Spleen (tissue), 11 donors: Measurements from ENCODE around the gene PAXX. TPM values are rescaled to one million over a fixed set of nuclear protein-coding genes. Genes with fewer than 3 reads are reported as not detected.

ENCODE experiments used
- DNase-seq: peaks from one replicate; pipeline ENCODE4 v3.0.0-alpha.2; 2020
- H3K27ac ChIP-seq, 8 donors: fragments of 200-600 bp; sonication (generic) in 7 of 8; 1 replicate in 4 of 8; 2 replicates in 4 of 8; pipeline versions ENCODE4 v1.5.0 to v1.8.0; 2016 to 2021; ENCODE audit warnings: inconsistent platforms in 4 of 8, mild to moderate bottlenecking in 4 of 8, moderate library complexity in 1 of 8
- H3K27me3 ChIP-seq, 7 donors: fragments of 200-600 bp; sonication (generic) in 6 of 7; replicated peaks in 1 of 7; 1 replicate in 4 of 7; 2 replicates in 3 of 7; pipeline versions ENCODE4 v1.5.0 to v1.8.0; 2016 to 2021; ENCODE audit warnings: inconsistent platforms in 3 of 7, mild to moderate bottlenecking in 1 of 7
- H3K36me3 ChIP-seq, 6 donors: fragments of 200-600 bp; sonication (generic) in 5 of 6; 1 replicate in 4 of 6; 2 replicates in 2 of 6; pipeline versions ENCODE4 v1.5.0 to v1.8.0; 2016 to 2021; ENCODE audit warnings: inconsistent platforms in 2 of 6
- H3K4me1 ChIP-seq, 6 donors: fragments of 200-600 bp; sonication (generic) in 5 of 6; 1 replicate in 3 of 6; 2 replicates in 3 of 6; pipeline versions ENCODE4 v1.5.0 to v1.8.0; 2016 to 2021; ENCODE audit warnings: inconsistent platforms in 3 of 6
- H3K4me3 ChIP-seq, 8 donors: fragments of 200-600 bp; sonication (generic) in 7 of 8; 1 replicate in 4 of 8; 2 replicates in 4 of 8; pipeline versions ENCODE4 v1.5.0 to v1.8.0; 2016 to 2021; ENCODE audit warnings: inconsistent platforms in 4 of 8, mild to moderate bottlenecking in 4 of 8, moderate library complexity in 2 of 8
- H3K9me3 ChIP-seq, 8 donors: fragments of 200-600 bp; sonication (generic) in 7 of 8; 1 replicate in 4 of 8; 2 replicates in 4 of 8; pipeline versions ENCODE4 v1.5.0 to v1.8.0; 2016 to 2021; ENCODE audit warnings: inconsistent platforms in 4 of 8
- CTCF ChIP-seq, 11 experiments: fragments of 200-600 bp in 7 of 11; fragments of 450-650 bp in 4 of 11; sonication (generic) in 4 of 11; IDR thresholded peaks in 8 of 11; conservative IDR thresholded peaks in 3 of 11; 1 replicate in 7 of 11; 2 replicates in 4 of 11; pipeline versions ENCODE4 v1.4.0 to v1.8.0; 2016 to 2021; ENCODE audit warnings: antibody characterized with exemption in 11 of 11, inconsistent platforms in 4 of 11, mild to moderate bottlenecking in 1 of 11
- POLR2A ChIP-seq, 3 donors: fragments of 450-650 bp; IDR thresholded peaks; one replicate each; pipeline ENCODE4 v1.5.1; 2017; ENCODE audit warnings: antibody characterized with exemption in 3 of 3, mild to moderate bottlenecking in 1 of 3
- POLR2AphosphoS5 ChIP-seq, 3 donors: sonication (generic); formaldehyde crosslinking; IDR thresholded peaks; one replicate each; pipeline ENCODE4 v1.5.1; 2017; ENCODE audit warnings: antibody characterized with exemption in 3 of 3
- WGBS, 5 donors: extraction: QIAGEN DNeasy Blood & Tissue Kit in 3 of 5; methylation state at CpG; one replicate each; pipeline versions ENCODE4 v1.1.5 to v1.1.7; 2013 to 2018; 5-methylcytosine and 5-hydroxymethylcytosine counted together
- intact Hi-C: fragments of 100-400 bp; cut with DNase I; formaldehyde crosslinking; loops from one replicate; pipeline ENCODE4 v1.15.0; 2023; ENCODE audit warnings: low total_unique reads
- polyA plus RNA-seq, 3 donors: library from polyadenylated mRNA; stranded (reverse); fragments of 200-250 nt; gene quantifications; one replicate each; pipeline ENCODE4 v1.2.1, GENCODE V29; 2013
- total RNA-seq, 7 donors: library from RNA; depleted of rRNA in 3 of 7; stranded (reverse); fragments of >200 nt in 3 of 7; fragmentation: NEBNext Ultra II Directional in 4 of 7; extraction: Animal tissue kit (Norgen Biotek cat#: 25700) in 4 of 7; gene quantifications; one replicate each; pipeline versions ENCODE4 v1.1.0 to v1.2.1, GENCODE V29; 2016 to 2021
- donor health status: healthy with polysubstance abuse.
- donor health status: DM: no; HTN: no; CAD: no; lungs with moderate emphysema.
- donor health status: DM: no; HTN: no; CAD: no.
- donor health status: Bipolar disorder and iron deficiency.
- donor health status: healthy.
- donor health status: DM: no; HTN: no; CAD: no.
- donor health status: DM: yes; HTN: yes; CAD: no.

PAXX gene
- total and polyA plus RNA-seq, 10 donors, result 51.3 to 264 (median 66.2) TPM

- peaks cover 0 to 42% (median 18%) of the 10 kb centered on the region in 6 donors for H3K36me3 ChIP-seq
- H3K27ac ChIP-seq, result peak overlapping the region in 6 of 8 donors; percentile 6 to 53 (median 35)
- 42 to 62% (median 52%) methylated on average over 19 to 24 of the region's 24 CpGs for WGBS, 5 donors
- DNase-seq, result no peak
- no peak overlapping the region for H3K4me3 ChIP-seq
- TF ChIP-seq POLR2A (IDR thresholded peaks at IDR 0.05) (no peak), POLR2AphosphoS5 (IDR thresholded peaks at IDR 0.05) (peak in 2 of 3 donors; percentile 12 to 54)
- intact Hi-C loops, result no loop called here
- H3K4me1 ChIP-seq, result peaks cover 0 to 32% (median 4%) of the 10 kb centered on the region in 6 donors
- H3K9me3 ChIP-seq, result no peaks in the 10 kb centered on the region
- H3K27me3 ChIP-seq, result no peaks in the 10 kb centered on the region
Measured at GRCh38 chr9:137006116-137007003, 14.1 kb downstream of the PAXX start.

DNA sequence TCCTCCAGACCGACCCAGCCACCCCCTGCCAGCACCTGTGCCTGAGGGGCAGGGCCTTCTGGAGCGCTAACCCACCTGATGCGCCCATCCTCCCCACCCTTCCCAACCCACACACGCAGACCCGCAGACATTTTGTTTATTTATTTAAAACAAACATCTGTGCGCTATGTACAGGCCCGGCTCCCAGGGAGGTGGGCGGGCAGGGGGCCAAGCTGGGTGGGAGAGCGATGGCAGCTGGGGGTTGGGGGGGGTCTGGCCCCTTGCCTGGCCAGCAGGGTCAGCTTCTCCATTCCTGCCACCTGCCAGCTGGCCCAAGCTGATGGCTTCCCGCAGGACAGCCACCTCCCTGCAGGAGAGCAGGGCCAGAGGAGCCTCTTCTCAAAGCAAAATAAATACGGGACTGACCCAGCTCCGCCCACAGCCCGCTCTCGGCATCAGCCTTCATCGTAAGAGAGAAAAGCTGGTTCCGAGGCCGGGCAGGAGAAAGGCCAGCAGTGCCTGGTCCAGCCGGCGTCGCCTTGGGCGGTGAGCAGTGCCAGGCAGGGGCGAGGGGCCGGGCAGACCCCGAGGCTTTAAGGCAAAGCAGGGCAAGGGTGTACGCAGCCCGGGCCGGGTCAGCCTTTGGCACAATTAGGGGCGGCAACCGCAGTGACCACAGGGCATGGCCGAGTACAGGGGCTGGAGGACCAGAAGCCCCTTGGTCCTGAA is 15.0 kb downstream of the PAXX start:
- 82 to 92% (median 86%) methylated on average over 23 to 30 of the region's 30 CpGs for WGBS, 5 donors
- DNase-seq, result no peak

GRCh38 chr9:137007816-137008270 is 15.6 kb downstream of the PAXX start:
- H3K9me3 ChIP-seq, result no peaks in the 10 kb centered on the region
- no peaks in the 10 kb centered on the region for H3K27me3 ChIP-seq
- DNase-seq, result no peak
- TF ChIP-seq CTCF (IDR thresholded peaks at IDR 0.05 in 8 of 11, conservative IDR thresholded peaks at IDR 0.05 in 3 of 11) (no peak), POLR2A (IDR thresholded peaks at IDR 0.05) (no peak), POLR2AphosphoS5 (IDR thresholded peaks at IDR 0.05) (no peak)
- H3K36me3 ChIP-seq, result peaks cover 0 to 57% (median 32%) of the 10 kb centered on the region in 6 donors
- intact Hi-C loops, result no loop called here
- no peak overlapping the region for H3K4me3 ChIP-seq
- WGBS, 5 donors, result 84 to 94% (median 87%) methylated on average over 2 to 13 of the region's 13 CpGs
- H3K27ac ChIP-seq, result no peak overlapping the region
- peaks cover 0 to 20% (median 4%) of the 10 kb centered on the region in 6 donors for H3K4me1 ChIP-seq

More for the DNA sequence above, 15.0 kb downstream of the PAXX start:
- no peak for TF ChIP-seq CTCF (IDR thresholded peaks at IDR 0.05 in 8 of 11, conservative IDR thresholded peaks at IDR 0.05 in 3 of 11)
- TF ChIP-seq POLR2A (IDR thresholded peaks at IDR 0.05), result no peak
- TF ChIP-seq POLR2AphosphoS5 (IDR thresholded peaks at IDR 0.05), result no peak
- no peaks in the 10 kb centered on the region for H3K27me3 ChIP-seq
- intact Hi-C loops, result no loop called here
- peaks cover 0 to 23% (median 4%) of the 10 kb centered on the region in 6 donors for H3K4me1 ChIP-seq
- H3K27ac ChIP-seq, result peak overlapping the region in 2 of 8 donors; percentile 42 to 53
- peaks cover 0 to 51% (median 27%) of the 10 kb centered on the region in 6 donors for H3K36me3 ChIP-seq
- H3K4me3 ChIP-seq, result no peak overlapping the region
- no peaks in the 10 kb centered on the region for H3K9me3 ChIP-seq

- H3K4me3 ChIP-seq, result no peak overlapping the region
- intact Hi-C loops, result no loop called here
- peaks cover 0 to 62% (median 35%) of the 10 kb centered on the region in 6 donors for H3K36me3 ChIP-seq
- 68 to 86% (median 80%) methylated on average over 7 to 22 of the region's 22 CpGs for WGBS, 5 donors
- H3K9me3 ChIP-seq, result no peaks in the 10 kb centered on the region
- TF ChIP-seq POLR2AphosphoS5 (IDR thresholded peaks at IDR 0.05), result no peak
- TF ChIP-seq POLR2A (IDR thresholded peaks at IDR 0.05), result no peak
- no peak for TF ChIP-seq CTCF (IDR thresholded peaks at IDR 0.05 in 8 of 11, conservative IDR thresholded peaks at IDR 0.05 in 3 of 11)
- no peaks in the 10 kb centered on the region for H3K27me3 ChIP-seq
- no peak overlapping the region for H3K27ac ChIP-seq
- peaks cover 0 to 20% (median 4%) of the 10 kb centered on the region in 6 donors for H3K4me1 ChIP-seq
- DNase-seq, result no peak
Measured at GRCh38 chr9:137008312-137008711, 16.1 kb downstream of the PAXX start.
